Hippocampal formation (tissue), 2 donors: Measurements from ENCODE around the gene WWOX.

Experiments
- DNase-seq, 2 donors: peaks; one replicate each; lab custom pipeline; 2025; lab: John Stamatoyannopoulos, UW

The WWOX gene

GRCh38 chr16:78742501-78743283 is 643.2 kb downstream of the WWOX start:
- DNase-seq, result no peak

DNA sequence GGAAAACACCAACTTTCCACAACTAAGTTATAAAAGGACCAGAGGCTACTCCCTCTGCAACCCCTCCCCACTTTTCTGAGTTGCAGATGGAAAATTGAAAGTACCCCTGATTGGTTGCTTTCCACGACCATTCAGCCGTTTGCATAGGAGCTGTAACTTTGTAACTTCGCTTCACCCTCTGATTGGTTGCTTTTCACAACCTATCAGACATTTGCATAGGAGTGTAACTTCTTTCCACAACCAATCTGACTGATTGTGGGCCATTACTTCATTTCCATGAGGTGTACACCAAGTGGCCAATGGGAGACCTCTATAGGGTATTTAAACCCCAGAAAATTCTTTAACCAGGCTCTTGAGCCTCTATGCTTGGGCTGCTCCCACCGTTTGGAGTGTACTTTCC is 644.1 kb downstream of the WWOX start:
- DNase-seq, result no peak

- DNase-seq, result no peak
These were observed 644.6 kb downstream of the WWOX start for GRCh38 chr16:78744099-78744498.

DNA sequence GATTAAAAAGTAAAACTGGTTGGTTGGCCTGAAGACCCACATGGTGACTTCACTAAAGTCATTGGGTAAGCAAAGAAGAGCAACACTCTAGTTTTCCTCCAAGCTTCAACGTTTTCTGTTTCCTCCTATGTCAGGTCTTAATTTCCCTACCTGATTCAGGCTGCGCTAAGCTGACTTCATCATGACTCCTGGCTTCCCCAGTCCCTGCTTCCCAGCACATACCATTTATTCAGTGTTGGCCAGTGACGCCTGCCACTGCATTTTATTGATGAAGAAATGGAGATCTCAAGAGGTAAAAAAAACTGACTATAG is 645.3 kb downstream of the WWOX start:
- no peak for DNase-seq

GRCh38 chr16:78745108-78746019 is 645.9 kb downstream of the WWOX start:
- no peak for DNase-seq

- no peak for DNase-seq
These were observed 647.3 kb downstream of the WWOX start for GRCh38 chr16:78746718-78747117.

DNA sequence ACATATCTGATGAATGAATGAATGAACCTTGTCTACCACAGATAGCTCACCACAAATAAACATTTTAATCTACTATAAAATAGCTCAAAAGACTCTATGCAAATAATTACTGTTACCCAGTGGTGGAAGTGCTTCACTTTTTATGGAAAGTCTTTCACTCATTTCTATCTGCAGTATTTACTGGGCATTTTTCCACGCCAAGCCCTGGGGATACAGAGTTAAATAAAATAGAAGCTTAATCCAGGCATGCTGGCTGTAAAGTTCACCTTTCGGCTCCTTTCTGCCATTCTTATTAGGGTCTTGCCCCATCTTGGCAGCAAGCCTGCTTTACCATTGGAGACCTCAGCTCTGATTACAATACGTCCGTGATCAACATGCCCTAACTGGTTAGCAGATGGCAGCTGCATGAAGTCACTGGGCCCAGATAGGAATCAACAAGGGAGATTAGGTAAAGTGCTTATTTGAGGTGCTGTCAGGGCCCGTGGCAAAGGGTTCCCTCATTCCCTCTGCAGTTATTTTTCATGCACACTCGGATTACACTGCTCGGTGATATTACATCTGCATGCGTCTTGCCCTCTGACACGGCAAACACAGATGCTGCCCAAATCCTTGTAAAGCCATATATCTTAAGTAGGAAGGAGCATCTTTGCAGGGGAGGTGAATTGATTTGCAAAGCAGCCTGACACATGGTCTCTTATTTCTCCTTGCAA is 648.9 kb downstream of the WWOX start:
- DNase-seq, result no peak

- DNase-seq, result no peak
These were observed 650.4 kb downstream of the WWOX start for GRCh38 chr16:78749745-78750268.

DNA sequence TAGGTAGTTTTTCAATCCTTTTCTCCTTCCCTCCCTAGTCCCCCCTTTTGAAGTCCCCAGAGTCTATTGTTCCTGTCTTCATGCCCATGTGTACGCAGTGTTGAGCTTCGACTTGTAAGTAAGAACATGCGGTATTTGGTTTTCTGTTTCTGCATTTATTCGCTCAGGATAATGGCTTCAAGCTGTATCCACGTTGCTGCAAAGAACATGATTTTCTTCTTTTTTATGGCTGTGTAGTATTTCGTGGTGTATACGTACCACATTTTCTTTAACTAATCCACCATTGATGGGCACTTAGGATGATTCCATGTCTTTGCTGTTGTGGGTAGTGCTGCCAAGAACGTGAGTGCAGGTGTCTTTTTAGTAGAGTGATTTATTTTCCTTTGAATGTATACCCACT is 651.2 kb downstream of the WWOX start:
- DNase-seq, result no peak

GRCh38 chr16:78751601-78752000 is 652.1 kb downstream of the WWOX start:
- DNase-seq, result no peak

- DNase-seq, result no peak
These were observed 655.3 kb downstream of the WWOX start for GRCh38 chr16:78754713-78755112.

DNA sequence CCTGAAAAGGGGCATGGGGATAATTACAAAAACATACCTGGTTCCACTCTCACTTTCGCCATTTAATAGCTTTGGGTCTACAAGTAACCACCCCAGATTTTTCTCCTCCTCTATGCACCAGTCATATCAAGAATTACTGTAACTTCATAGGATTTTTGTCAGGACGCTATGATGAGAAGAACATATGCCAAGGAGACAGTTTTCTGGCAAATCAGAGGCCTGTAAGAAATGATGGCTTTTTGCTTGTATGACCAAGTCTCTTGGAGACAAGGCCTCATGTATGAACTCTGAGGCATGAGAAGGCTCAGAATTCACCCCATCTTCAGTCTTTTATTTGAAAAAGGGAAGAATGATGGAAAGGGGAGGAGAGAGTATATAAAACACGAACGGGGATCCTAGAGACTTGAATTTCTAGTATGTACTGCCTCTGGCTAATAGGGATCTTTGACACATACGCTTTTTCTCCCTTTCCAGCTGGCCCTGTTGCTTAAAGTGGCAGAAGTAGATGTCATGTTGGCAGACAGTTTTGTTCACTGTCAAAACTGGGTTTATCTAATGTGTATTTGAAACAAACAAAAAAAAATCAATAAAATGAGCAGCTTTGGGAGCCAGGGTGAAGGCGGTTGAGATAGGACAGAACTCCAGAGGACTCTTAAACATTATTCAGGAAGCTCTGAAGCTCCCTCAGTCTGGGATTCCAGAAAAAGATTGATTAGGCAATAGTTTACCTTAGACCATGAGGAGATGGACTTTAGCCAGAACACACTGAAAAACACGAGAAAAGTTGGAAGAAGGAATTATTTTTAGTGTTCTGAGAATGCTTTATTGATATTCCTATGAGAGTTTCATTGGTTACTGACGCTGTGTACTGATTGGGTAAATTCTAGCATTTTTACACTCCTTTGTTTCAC is 656.6 kb downstream of the WWOX start:
- DNase-seq, result no peak

DNA sequence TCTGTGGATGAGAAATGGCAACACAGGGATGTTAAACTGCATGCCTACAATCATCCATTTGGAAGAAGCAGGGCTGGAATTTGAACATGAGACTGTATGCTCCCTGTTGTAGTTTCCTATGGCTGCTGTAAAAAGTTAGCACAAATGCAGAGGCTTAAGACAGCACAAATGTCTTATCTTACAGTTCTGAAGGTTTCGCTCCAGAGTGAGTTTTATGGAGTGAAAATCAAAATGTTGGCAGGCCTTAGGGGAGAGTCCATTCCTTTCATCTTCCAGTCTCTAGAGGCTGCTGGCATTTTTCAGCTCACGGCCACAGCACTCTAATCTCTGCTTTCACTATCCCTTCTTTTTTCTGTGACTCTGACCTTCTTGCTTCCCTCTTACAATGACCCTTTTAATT is 660.1 kb downstream of the WWOX start:
- no peak for DNase-seq

- DNase-seq, result no peak
These were observed 661.2 kb downstream of the WWOX start for GRCh38 chr16:78760611-78761010.

DNA sequence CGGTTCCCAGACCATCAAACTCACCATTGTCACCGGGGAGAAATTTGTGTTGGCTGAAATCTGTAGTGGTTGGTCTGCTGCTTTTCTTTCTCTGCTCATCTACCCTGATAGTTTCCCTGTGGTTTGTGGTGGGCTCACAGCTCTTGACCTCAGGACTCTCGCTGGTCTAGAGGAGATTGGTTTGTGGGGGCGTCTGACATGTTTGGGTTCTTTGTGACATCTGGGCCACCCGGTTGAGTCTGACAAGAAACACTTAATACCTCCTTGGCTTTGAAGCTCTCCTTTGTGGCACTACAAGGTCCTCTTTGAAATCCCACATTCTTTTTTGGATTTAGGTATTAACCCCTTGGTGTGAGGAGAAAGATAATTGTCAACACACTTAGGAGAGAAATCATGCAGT is 662.0 kb downstream of the WWOX start:
- no peak for DNase-seq

DNA sequence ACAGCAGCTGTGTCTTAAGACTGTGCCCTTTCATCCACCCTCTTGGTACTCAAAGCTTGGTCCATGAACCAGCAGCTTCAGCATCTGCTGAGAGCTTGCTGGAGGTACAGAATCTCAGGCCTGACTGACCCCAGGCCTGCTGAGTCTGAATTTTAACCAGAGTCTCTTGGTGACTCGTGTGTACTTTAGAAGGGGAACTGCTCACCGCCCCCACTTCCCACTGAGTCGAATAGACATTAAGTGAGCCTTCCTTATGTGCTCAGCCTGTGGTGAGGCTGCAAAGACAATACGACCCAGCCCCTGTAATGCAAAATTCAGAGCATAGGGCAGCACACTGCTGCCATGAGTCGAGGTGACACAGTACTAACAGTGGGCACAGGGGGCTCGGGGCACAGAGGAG is 662.8 kb downstream of the WWOX start:
- DNase-seq, result no peak

GRCh38 chr16:78763821-78764440 is 664.5 kb downstream of the WWOX start:
- no peak for DNase-seq

GRCh38 chr16:78764478-78764877 is 665.0 kb downstream of the WWOX start:
- DNase-seq, result no peak

DNA sequence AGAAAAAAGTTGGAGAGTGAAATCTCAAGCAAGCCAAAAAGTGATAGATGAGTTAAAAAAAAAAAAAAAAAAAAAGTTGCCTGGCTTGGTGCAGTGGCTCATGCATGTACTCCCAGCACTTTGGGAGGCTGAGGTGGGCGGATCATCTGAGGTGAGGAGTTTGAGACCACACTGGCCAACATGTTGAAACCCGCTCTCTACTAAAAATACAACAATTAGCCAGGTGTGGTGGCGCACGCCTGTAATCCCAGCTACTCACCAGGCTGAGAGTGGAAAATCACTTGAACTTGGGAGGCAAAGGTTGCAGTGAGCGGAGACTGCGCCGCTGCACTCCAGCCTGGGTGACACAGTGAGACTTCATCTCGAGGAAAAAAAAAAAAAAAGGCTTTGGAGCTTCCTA is 668.8 kb downstream of the WWOX start:
- DNase-seq, result no peak

DNA sequence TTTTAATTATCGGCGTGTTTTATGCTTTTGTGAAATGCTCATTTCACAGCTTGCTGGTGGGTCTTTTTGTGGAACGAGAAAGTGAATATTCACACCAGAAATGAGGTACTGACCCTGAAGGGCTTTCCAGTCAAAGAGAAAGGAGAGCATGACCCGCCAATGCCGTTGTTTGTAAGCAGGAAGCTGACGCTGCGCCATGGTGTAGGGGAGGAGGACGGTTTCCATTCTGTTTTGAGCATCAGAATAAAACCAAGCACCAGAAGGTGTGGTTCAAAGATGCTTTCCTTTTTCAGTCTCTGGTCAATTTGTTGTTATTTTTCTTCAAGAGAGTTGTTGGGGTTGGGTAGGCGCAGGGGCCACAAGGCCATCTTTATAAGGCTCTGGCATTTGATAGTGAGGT is 669.3 kb downstream of the WWOX start:
- DNase-seq, result no peak
